SK-N-SH (cell line): ENCODE data around the gene SELE. TPM values are rescaled to one million over a fixed set of nuclear protein-coding genes. Genes with fewer than 3 reads are reported as not detected.

Experiments
- CTCF ChIA-PET: fragments of 300-600, 350-600 bp; formaldehyde crosslinking; extraction: SDS; loops from one replicate; lab custom pipeline; 2021; lab: Yijun Ruan, JAX
- POLR2A ChIA-PET: fragments of 350-600 bp; sonication (Branson Sonifier 250); formaldehyde crosslinking; extraction: SDS; loops from one replicate; lab custom pipeline; 2020; ENCODE audit warnings: antibody characterized with exemption, inconsistent platforms; lab: Yijun Ruan, JAX
- DNase-seq: peaks from one replicate; pipeline ENCODE4 v3.0.0; 2012
- H2AFZ ChIP-seq: fragments of 200-600 bp; sonication (generic); 2 replicates; pipeline ENCODE4 v1.8.1; 2016; ENCODE audit warnings: antibody characterized with exemption, mild to moderate bottlenecking, low read depth
- H3F3A ChIP-seq: fragments of 200-600 bp; sonication (generic); replicated peaks from 2 replicates; pipeline ENCODE3; 2016; ENCODE audit warnings: antibody characterized with exemption, mild to moderate bottlenecking; ENCODE audit not compliant: insufficient read depth
- H3K27ac ChIP-seq, 2 experiments: fragments of 200-500 bp in 1 of 2; fragments of 200-600 bp in 1 of 2; sonication (Bioruptor generic) in 1 of 2; sonication (generic), shearing (Covaris generic) in 1 of 2; 2 replicates each; pipeline versions ENCODE4 v1.5.1 to v1.6.1; 2014 to 2016; ENCODE audit warnings: low read depth in 2 of 2, inconsistent platforms in 1 of 2, low read length in 1 of 2, mild to moderate bottlenecking in 1 of 2, mixed read lengths in 1 of 2
- H3K27me3 ChIP-seq: fragments of 200-600 bp; sonication (generic), shearing (Covaris generic); 2 replicates; pipeline ENCODE4 v1.6.1; 2016; ENCODE audit warnings: mixed run types; ENCODE audit not compliant: insufficient read depth
- H3K36me3 ChIP-seq, 2 experiments: fragments of 200-500 bp in 1 of 2; fragments of 200-600 bp in 1 of 2; sonication (Bioruptor generic) in 1 of 2; sonication (generic) in 1 of 2; replicated peaks in 1 of 2; 2 replicates each; pipeline versions ENCODE3 to v1.5.1; 2014 to 2016; ENCODE audit warnings: low read length in 1 of 2, mild to moderate bottlenecking in 1 of 2; ENCODE audit not compliant: insufficient read depth in 2 of 2, control insufficient read depth in 1 of 2
- H3K4me1 ChIP-seq, 2 experiments: fragments of 200-500 bp in 1 of 2; fragments of 200-600 bp in 1 of 2; sonication (Bioruptor generic) in 1 of 2; sonication (generic), shearing (Covaris generic) in 1 of 2; 2 replicates each; pipeline versions ENCODE4 v1.5.1 to v1.6.1; 2014 to 2016; ENCODE audit warnings: low read depth in 1 of 2, low read length in 1 of 2, mixed run types in 1 of 2; ENCODE audit not compliant: insufficient read depth in 2 of 2, control insufficient read depth in 1 of 2
- H3K4me2 ChIP-seq: fragments of 200-600 bp; sonication (generic), shearing (Covaris generic); 2 replicates; pipeline ENCODE4 v1.6.1; 2017; ENCODE audit warnings: mixed run types
- H3K4me3 ChIP-seq, 2 experiments: fragments of 200-500 bp in 1 of 2; fragments of 200-600 bp in 1 of 2; sonication (Bioruptor generic) in 1 of 2; sonication (generic), shearing (Covaris generic) in 1 of 2; 2 replicates each; pipeline versions ENCODE4 v1.5.1 to v1.8.1; 2014 to 2016; ENCODE audit warnings: low read depth in 2 of 2, inconsistent platforms in 1 of 2, low read length in 1 of 2, mild to moderate bottlenecking in 1 of 2, mixed read lengths in 1 of 2, moderate library complexity in 1 of 2
- H3K79me2 ChIP-seq: fragments of 200-600 bp; sonication (generic); 2 replicates; pipeline ENCODE4 v1.8.1; 2017; ENCODE audit warnings: mild to moderate bottlenecking; ENCODE audit not compliant: insufficient read depth
- H3K9ac ChIP-seq: fragments of 200-600 bp; sonication (generic); 2 replicates; pipeline ENCODE4 v1.6.1; 2017; ENCODE audit warnings: mixed run types
- H3K9me2 ChIP-seq: fragments of 200-600 bp; sonication (generic); 2 replicates; pipeline ENCODE4 v1.6.1; 2017; ENCODE audit warnings: mixed run types
- H3K9me3 ChIP-seq: fragments of 200-600 bp; sonication (generic); 2 replicates; pipeline ENCODE4 v1.6.1; 2017; ENCODE audit warnings: mixed run types, mild to moderate bottlenecking, moderate library complexity
- H4K20me1 ChIP-seq: fragments of 200-600 bp; sonication (generic); 2 replicates; pipeline ENCODE4 v1.6.1; 2017; ENCODE audit warnings: mild to moderate bottlenecking, mixed run types; ENCODE audit not compliant: insufficient read depth
- ELF1 ChIP-seq: IDR thresholded peaks from 2 replicates; pipeline ENCODE4 v1.4.0; 2012
- FOSL2 ChIP-seq: IDR thresholded peaks from 2 replicates; pipeline ENCODE4 v1.4.0; 2012; ENCODE audit warnings: low read depth, mild to moderate bottlenecking, moderate library complexity, borderline replicate concordance
- GABPA ChIP-seq: IDR thresholded peaks from 2 replicates; pipeline ENCODE4 v1.4.0; 2012; ENCODE audit warnings: low read depth, mild to moderate bottlenecking
- GATA2 ChIP-seq: sonication (generic); formaldehyde crosslinking; IDR thresholded peaks from 2 replicates; pipeline ENCODE4 v1.5.0; 2020; ENCODE audit warnings: mild to moderate bottlenecking, missing genetic modification reagents
- JUND ChIP-seq: IDR thresholded peaks from 2 replicates; pipeline ENCODE4 v1.4.0; 2012
- MEF2A ChIP-seq: IDR thresholded peaks from 2 replicates; pipeline ENCODE4 v1.4.0; 2012; ENCODE audit warnings: low read depth, borderline replicate concordance
- MXI1 ChIP-seq: IDR thresholded peaks from 2 replicates; pipeline ENCODE4 v1.6.1; 2012; ENCODE audit warnings: mild to moderate bottlenecking, low read depth, low read length, improper control_type of control experiment
- PBX3 ChIP-seq: IDR thresholded peaks from 2 replicates; pipeline ENCODE4; 2012
- POLR2AphosphoS5 ChIP-seq: IDR thresholded peaks from 2 replicates; pipeline ENCODE4 v1.6.1; 2012; ENCODE audit warnings: low read depth, low read length
- RCOR1 ChIP-seq: fragments of 150-350 bp; IDR thresholded peaks from 2 replicates; pipeline ENCODE4 v1.6.1; 2017; ENCODE audit warnings: antibody characterized with exemption, low read length
- RFX5 ChIP-seq: IDR thresholded peaks from 2 replicates; pipeline ENCODE4 v1.6.1; 2012; ENCODE audit warnings: mild to moderate bottlenecking, improper control_type of control experiment, low read length
- RXRA ChIP-seq: IDR thresholded peaks from 2 replicates; pipeline ENCODE4 v1.4.0; 2012; ENCODE audit warnings: low read depth, mild to moderate bottlenecking, borderline replicate concordance
- TEAD4 ChIP-seq: IDR thresholded peaks from 2 replicates; pipeline ENCODE4 v1.4.0; 2012; ENCODE audit warnings: mild to moderate bottlenecking, borderline replicate concordance; ENCODE audit not compliant: insufficient read depth
- USF1 ChIP-seq: IDR thresholded peaks from 2 replicates; pipeline ENCODE4 v1.4.0; 2012; ENCODE audit warnings: low read depth, borderline replicate concordance
- USF2 ChIP-seq: fragments of 150-350 bp; IDR thresholded peaks from 2 replicates; pipeline ENCODE4 v1.6.1; 2017; ENCODE audit warnings: antibody characterized with exemption, low read length, low read depth, borderline replicate concordance
- WGBS: methylation state at CpG from one replicate; pipeline ENCODE4 v1.1.6; 2017; ENCODE audit warnings: low lambda C conversion rate; 5-methylcytosine and 5-hydroxymethylcytosine counted together
- polyA plus RNA-seq, 3 experiments: library from polyadenylated mRNA; depleted of rRNA; stranded (reverse); fragments of >200 nt; gene quantifications; 2 replicates each; pipeline ENCODE4 v1.2.3, GENCODE V29; 2012
- TF ChIP-seq, protein P1 (sequence below): fragments of 200-600 bp; sonication (generic); IDR thresholded peaks from 2 replicates; pipeline ENCODE4 v1.6.1; 2017; ENCODE audit warnings: antibody characterized with exemption, mild to moderate bottlenecking, moderate library complexity
- TF ChIP-seq, protein P2 (sequence below): fragments of 150-350 bp; IDR thresholded peaks from 2 replicates; pipeline ENCODE4 v1.6.1; 2016; ENCODE audit warnings: mild to moderate bottlenecking, low read depth, low read length
- TF ChIP-seq, protein P3 (sequence below): IDR thresholded peaks from 2 replicates; pipeline ENCODE4 v1.6.1; 2012; ENCODE audit warnings: mild to moderate bottlenecking, low read depth, low read length, moderate library complexity

SELE gene
- polyA plus RNA-seq, 1 of the 3 experiments (the other 2 are of a cell fraction), result 0.02 TPM

DNA sequence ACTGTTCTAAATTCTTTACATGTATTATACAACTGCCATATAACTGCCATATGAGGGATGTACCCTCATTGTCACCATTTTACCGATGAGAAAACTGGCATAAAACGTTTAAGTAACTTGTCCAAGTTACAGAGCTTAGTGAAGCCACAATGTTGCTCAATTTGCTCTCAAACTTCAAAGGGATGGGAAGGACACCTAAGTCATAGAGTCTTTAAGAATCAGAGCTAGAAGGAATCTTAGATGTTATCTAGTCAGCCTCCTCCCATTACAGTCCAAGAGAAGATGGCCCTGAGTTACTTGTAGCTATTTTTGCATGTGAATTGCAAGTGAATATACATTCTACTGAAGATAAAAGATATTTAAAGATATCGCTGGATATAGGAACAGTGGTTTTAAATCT, 54.2 kb downstream of the SELE start:
- ChIA-PET CTCF (no interaction called here), POLR2A (no interaction called here)
- Histone ChIP-seq H3K27me3 (peaks cover 40% of the 10 kb centered on the region), H3K27ac (no peak overlapping the region), H3K9ac (no peak overlapping the region), H3K36me3 (no peaks in the 10 kb centered on the region), H3K4me1 (no peaks in the 10 kb centered on the region), H3K9me2 (no peaks in the 10 kb centered on the region), H3K79me2 (no peaks in the 10 kb centered on the region), H2AFZ (no peak overlapping the region), H3K9me3 (no peaks in the 10 kb centered on the region), H4K20me1 (no peaks in the 10 kb centered on the region), H3F3A (no peaks in the 10 kb centered on the region), H3K4me2 (no peak overlapping the region), H3K4me3 (no peak overlapping the region)
- TF ChIP-seq RCOR1, result no peak
- TF ChIP-seq PBX3, result no peak
- no peak for TF ChIP-seq ELF1
- TF ChIP-seq USF1, result no peak
- TF ChIP-seq GATA2 (CRISPR knock-in tag), result no peak
- TF ChIP-seq, protein P1, sequence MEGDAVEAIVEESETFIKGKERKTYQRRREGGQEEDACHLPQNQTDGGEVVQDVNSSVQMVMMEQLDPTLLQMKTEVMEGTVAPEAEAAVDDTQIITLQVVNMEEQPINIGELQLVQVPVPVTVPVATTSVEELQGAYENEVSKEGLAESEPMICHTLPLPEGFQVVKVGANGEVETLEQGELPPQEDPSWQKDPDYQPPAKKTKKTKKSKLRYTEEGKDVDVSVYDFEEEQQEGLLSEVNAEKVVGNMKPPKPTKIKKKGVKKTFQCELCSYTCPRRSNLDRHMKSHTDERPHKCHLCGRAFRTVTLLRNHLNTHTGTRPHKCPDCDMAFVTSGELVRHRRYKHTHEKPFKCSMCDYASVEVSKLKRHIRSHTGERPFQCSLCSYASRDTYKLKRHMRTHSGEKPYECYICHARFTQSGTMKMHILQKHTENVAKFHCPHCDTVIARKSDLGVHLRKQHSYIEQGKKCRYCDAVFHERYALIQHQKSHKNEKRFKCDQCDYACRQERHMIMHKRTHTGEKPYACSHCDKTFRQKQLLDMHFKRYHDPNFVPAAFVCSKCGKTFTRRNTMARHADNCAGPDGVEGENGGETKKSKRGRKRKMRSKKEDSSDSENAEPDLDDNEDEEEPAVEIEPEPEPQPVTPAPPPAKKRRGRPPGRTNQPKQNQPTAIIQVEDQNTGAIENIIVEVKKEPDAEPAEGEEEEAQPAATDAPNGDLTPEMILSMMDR, result no peak
- TF ChIP-seq JUND, result no peak
- TF ChIP-seq, protein P2, sequence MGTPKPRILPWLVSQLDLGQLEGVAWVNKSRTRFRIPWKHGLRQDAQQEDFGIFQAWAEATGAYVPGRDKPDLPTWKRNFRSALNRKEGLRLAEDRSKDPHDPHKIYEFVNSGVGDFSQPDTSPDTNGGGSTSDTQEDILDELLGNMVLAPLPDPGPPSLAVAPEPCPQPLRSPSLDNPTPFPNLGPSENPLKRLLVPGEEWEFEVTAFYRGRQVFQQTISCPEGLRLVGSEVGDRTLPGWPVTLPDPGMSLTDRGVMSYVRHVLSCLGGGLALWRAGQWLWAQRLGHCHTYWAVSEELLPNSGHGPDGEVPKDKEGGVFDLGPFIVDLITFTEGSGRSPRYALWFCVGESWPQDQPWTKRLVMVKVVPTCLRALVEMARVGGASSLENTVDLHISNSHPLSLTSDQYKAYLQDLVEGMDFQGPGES, result no peak
- no peak for TF ChIP-seq MEF2A
- no peak for TF ChIP-seq TEAD4
- DNase-seq, result no peak
- 7% methylated on average over 3 of the region's 3 CpGs for WGBS

- H3K4me3 ChIP-seq, result no peak overlapping the region
- H3K4me2 ChIP-seq, result no peak overlapping the region
- H3K27ac ChIP-seq, result no peak overlapping the region
- no peaks in the 10 kb centered on the region for H4K20me1 ChIP-seq
- WGBS, result 4% methylated on average over 2 of the region's 2 CpGs
- peaks cover 9% of the 10 kb centered on the region for H3K27me3 ChIP-seq
- H3K9ac ChIP-seq, result no peak overlapping the region
- H3F3A ChIP-seq, result no peaks in the 10 kb centered on the region
- ChIA-PET POLR2A (no interaction called here), CTCF (interaction anchor here (1.0 kb wide), 1 partner anchor 36 kb away, joined by 3 read pairs; no protein-coding TSS in a partner anchor)
- H2AFZ ChIP-seq, result no peak overlapping the region
- H3K9me3 ChIP-seq, result no peaks in the 10 kb centered on the region
- DNase-seq, result no peak
- H3K9me2 ChIP-seq, result no peaks in the 10 kb centered on the region
- H3K79me2 ChIP-seq, result no peaks in the 10 kb centered on the region
- H3K4me1 ChIP-seq, result no peaks in the 10 kb centered on the region
- no peaks in the 10 kb centered on the region for H3K36me3 ChIP-seq
- TF ChIP-seq MEF2A (no peak), USF1 (no peak), FOSL2 (no peak), RFX5 (no peak), MXI1 (no peak), GATA2 (CRISPR knock-in tag) (no peak), GABPA (no peak), USF2 (no peak), POLR2AphosphoS5 (no peak), RXRA (no peak)
- TF ChIP-seq, protein P3, sequence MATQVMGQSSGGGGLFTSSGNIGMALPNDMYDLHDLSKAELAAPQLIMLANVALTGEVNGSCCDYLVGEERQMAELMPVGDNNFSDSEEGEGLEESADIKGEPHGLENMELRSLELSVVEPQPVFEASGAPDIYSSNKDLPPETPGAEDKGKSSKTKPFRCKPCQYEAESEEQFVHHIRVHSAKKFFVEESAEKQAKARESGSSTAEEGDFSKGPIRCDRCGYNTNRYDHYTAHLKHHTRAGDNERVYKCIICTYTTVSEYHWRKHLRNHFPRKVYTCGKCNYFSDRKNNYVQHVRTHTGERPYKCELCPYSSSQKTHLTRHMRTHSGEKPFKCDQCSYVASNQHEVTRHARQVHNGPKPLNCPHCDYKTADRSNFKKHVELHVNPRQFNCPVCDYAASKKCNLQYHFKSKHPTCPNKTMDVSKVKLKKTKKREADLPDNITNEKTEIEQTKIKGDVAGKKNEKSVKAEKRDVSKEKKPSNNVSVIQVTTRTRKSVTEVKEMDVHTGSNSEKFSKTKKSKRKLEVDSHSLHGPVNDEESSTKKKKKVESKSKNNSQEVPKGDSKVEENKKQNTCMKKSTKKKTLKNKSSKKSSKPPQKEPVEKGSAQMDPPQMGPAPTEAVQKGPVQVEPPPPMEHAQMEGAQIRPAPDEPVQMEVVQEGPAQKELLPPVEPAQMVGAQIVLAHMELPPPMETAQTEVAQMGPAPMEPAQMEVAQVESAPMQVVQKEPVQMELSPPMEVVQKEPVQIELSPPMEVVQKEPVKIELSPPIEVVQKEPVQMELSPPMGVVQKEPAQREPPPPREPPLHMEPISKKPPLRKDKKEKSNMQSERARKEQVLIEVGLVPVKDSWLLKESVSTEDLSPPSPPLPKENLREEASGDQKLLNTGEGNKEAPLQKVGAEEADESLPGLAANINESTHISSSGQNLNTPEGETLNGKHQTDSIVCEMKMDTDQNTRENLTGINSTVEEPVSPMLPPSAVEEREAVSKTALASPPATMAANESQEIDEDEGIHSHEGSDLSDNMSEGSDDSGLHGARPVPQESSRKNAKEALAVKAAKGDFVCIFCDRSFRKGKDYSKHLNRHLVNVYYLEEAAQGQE, result no peak
These were observed 57.9 kb downstream of the SELE start for GRCh38 chr1:169676001-169676400.
